SK-N-SH (cell line): ENCODE results near the gene CAMK4. TPM values are rescaled to one million over a fixed set of nuclear protein-coding genes. Genes with fewer than 3 reads are reported as not detected.
"Not testable (repeated sequence)": the region's sequence is repeated elsewhere in the genome, so short reads cannot be mapped to it uniquely, and the experiment has no call there.

ENCODE experiments used
- CTCF ChIA-PET: fragments of 300-600, 350-600 bp; formaldehyde crosslinking; extraction: SDS; loops from one replicate; lab custom pipeline; 2021; lab: Yijun Ruan, JAX
- POLR2A ChIA-PET: fragments of 350-600 bp; sonication (Branson Sonifier 250); formaldehyde crosslinking; extraction: SDS; loops from one replicate; lab custom pipeline; 2020; ENCODE audit warnings: antibody characterized with exemption, inconsistent platforms; lab: Yijun Ruan, JAX
- DNase-seq: peaks from one replicate; pipeline ENCODE4 v3.0.0; 2012
- H2AFZ ChIP-seq: fragments of 200-600 bp; sonication (generic); 2 replicates; pipeline ENCODE4 v1.8.1; 2016; ENCODE audit warnings: antibody characterized with exemption, mild to moderate bottlenecking, low read depth
- H3F3A ChIP-seq: fragments of 200-600 bp; sonication (generic); replicated peaks from 2 replicates; pipeline ENCODE3; 2016; ENCODE audit warnings: antibody characterized with exemption, mild to moderate bottlenecking; ENCODE audit not compliant: insufficient read depth
- H3K27ac ChIP-seq, 2 experiments: fragments of 200-500 bp in 1 of 2; fragments of 200-600 bp in 1 of 2; sonication (Bioruptor generic) in 1 of 2; sonication (generic), shearing (Covaris generic) in 1 of 2; 2 replicates each; pipeline versions ENCODE4 v1.5.1 to v1.6.1; 2014 to 2016; ENCODE audit warnings: low read depth in 2 of 2, inconsistent platforms in 1 of 2, low read length in 1 of 2, mild to moderate bottlenecking in 1 of 2, mixed read lengths in 1 of 2
- H3K27me3 ChIP-seq: fragments of 200-600 bp; sonication (generic), shearing (Covaris generic); 2 replicates; pipeline ENCODE4 v1.6.1; 2016; ENCODE audit warnings: mixed run types; ENCODE audit not compliant: insufficient read depth
- H3K36me3 ChIP-seq, 2 experiments: fragments of 200-500 bp in 1 of 2; fragments of 200-600 bp in 1 of 2; sonication (Bioruptor generic) in 1 of 2; sonication (generic) in 1 of 2; replicated peaks in 1 of 2; 2 replicates each; pipeline versions ENCODE3 to v1.5.1; 2014 to 2016; ENCODE audit warnings: low read length in 1 of 2, mild to moderate bottlenecking in 1 of 2; ENCODE audit not compliant: insufficient read depth in 2 of 2, control insufficient read depth in 1 of 2
- H3K4me1 ChIP-seq, 2 experiments: fragments of 200-500 bp in 1 of 2; fragments of 200-600 bp in 1 of 2; sonication (Bioruptor generic) in 1 of 2; sonication (generic), shearing (Covaris generic) in 1 of 2; 2 replicates each; pipeline versions ENCODE4 v1.5.1 to v1.6.1; 2014 to 2016; ENCODE audit warnings: low read depth in 1 of 2, low read length in 1 of 2, mixed run types in 1 of 2; ENCODE audit not compliant: insufficient read depth in 2 of 2, control insufficient read depth in 1 of 2
- H3K4me2 ChIP-seq: fragments of 200-600 bp; sonication (generic), shearing (Covaris generic); 2 replicates; pipeline ENCODE4 v1.6.1; 2017; ENCODE audit warnings: mixed run types
- H3K4me3 ChIP-seq, 2 experiments: fragments of 200-500 bp in 1 of 2; fragments of 200-600 bp in 1 of 2; sonication (Bioruptor generic) in 1 of 2; sonication (generic), shearing (Covaris generic) in 1 of 2; 2 replicates each; pipeline versions ENCODE4 v1.5.1 to v1.8.1; 2014 to 2016; ENCODE audit warnings: low read depth in 2 of 2, inconsistent platforms in 1 of 2, low read length in 1 of 2, mild to moderate bottlenecking in 1 of 2, mixed read lengths in 1 of 2, moderate library complexity in 1 of 2
- H3K79me2 ChIP-seq: fragments of 200-600 bp; sonication (generic); 2 replicates; pipeline ENCODE4 v1.8.1; 2017; ENCODE audit warnings: mild to moderate bottlenecking; ENCODE audit not compliant: insufficient read depth
- H3K9ac ChIP-seq: fragments of 200-600 bp; sonication (generic); 2 replicates; pipeline ENCODE4 v1.6.1; 2017; ENCODE audit warnings: mixed run types
- H3K9me2 ChIP-seq: fragments of 200-600 bp; sonication (generic); 2 replicates; pipeline ENCODE4 v1.6.1; 2017; ENCODE audit warnings: mixed run types
- H3K9me3 ChIP-seq: fragments of 200-600 bp; sonication (generic); 2 replicates; pipeline ENCODE4 v1.6.1; 2017; ENCODE audit warnings: mixed run types, mild to moderate bottlenecking, moderate library complexity
- H4K20me1 ChIP-seq: fragments of 200-600 bp; sonication (generic); 2 replicates; pipeline ENCODE4 v1.6.1; 2017; ENCODE audit warnings: mild to moderate bottlenecking, mixed run types; ENCODE audit not compliant: insufficient read depth
- GABPA ChIP-seq: IDR thresholded peaks from 2 replicates; pipeline ENCODE4 v1.4.0; 2012; ENCODE audit warnings: low read depth, mild to moderate bottlenecking
- NRF1 ChIP-seq: IDR thresholded peaks from 2 replicates; pipeline ENCODE4 v1.6.1; 2012; ENCODE audit warnings: low read depth, mild to moderate bottlenecking, low read length
- REST ChIP-seq: IDR thresholded peaks from 2 replicates; pipeline ENCODE4 v1.6.1; 2012; ENCODE audit warnings: mild to moderate bottlenecking, low read depth, low read length, moderate library complexity
- SIN3A ChIP-seq: IDR thresholded peaks from 2 replicates; pipeline ENCODE4 v1.6.1; 2012; ENCODE audit warnings: low read depth, mild to moderate bottlenecking, low read length, moderate library complexity, borderline replicate concordance
- SMC3 ChIP-seq: IDR thresholded peaks from 2 replicates; pipeline ENCODE4 v1.6.1; 2012; ENCODE audit warnings: low read depth, low read length, improper control_type of control experiment
- ZBTB33 ChIP-seq: IDR thresholded peaks from 2 replicates; pipeline ENCODE4 v1.4.0; 2012; ENCODE audit warnings: low read depth, borderline replicate concordance
- WGBS: methylation state at CpG from one replicate; pipeline ENCODE4 v1.1.6; 2017; ENCODE audit warnings: low lambda C conversion rate; 5-methylcytosine and 5-hydroxymethylcytosine counted together
- polyA plus RNA-seq, 3 experiments: library from polyadenylated mRNA; depleted of rRNA; stranded (reverse); fragments of >200 nt; gene quantifications; 2 replicates each; pipeline ENCODE4 v1.2.3, GENCODE V29; 2012

The CAMK4 gene
- polyA plus RNA-seq, 1 of the 3 experiments (the other 2 are of a cell fraction), result 4.1 TPM

DNA sequence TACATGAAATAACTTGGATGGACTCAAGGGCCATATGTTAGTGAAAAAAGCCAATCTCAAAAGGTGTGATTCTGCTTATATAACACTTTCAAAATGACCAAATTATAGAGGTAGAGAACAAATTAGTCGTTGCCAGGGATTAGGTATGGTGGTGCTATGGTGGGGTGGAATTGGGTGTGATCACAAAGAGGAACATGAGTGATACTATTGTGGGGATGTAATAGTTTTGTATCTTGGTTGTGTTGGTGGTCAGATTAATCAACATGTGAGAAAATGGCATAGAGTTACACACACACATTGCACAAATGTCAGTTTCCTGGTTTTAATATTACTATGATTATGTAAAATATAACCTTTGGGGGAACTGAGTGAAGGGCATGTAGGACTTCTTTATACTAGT, 31.9 kb downstream of the CAMK4 start:
- Histone ChIP-seq H4K20me1 (no peaks in the 10 kb centered on the region), H3K4me2 (no peak overlapping the region), H3K9me3 (no peaks in the 10 kb centered on the region), H3K4me1 (peaks cover 0 to 13% of the 10 kb centered on the region in 2 experiments; a peak in 2 of 4 replicates), H3F3A (no peaks in the 10 kb centered on the region), H3K27ac (no peak overlapping the region; a peak in 1 of 4 replicates), H3K4me3 (no peak overlapping the region), H3K79me2 (no peaks in the 10 kb centered on the region; the same call in 1 of the 2 replicates), H3K27me3 (no peaks in the 10 kb centered on the region), H3K36me3 (no peaks in the 10 kb centered on the region), H2AFZ (no peak overlapping the region), H3K9me2 (no peaks in the 10 kb centered on the region), H3K9ac (no peak overlapping the region)
- TF ChIP-seq REST (no peak), NRF1 (no peak), SMC3 (no peak), ZBTB33 (no peak), GABPA (no peak), SIN3A (no peak)
- 69% methylated on average over 1 of the region's 1 CpG for WGBS
- DNase-seq, result no peak
- ChIA-PET POLR2A (no interaction called here), CTCF (no interaction called here)

DNA sequence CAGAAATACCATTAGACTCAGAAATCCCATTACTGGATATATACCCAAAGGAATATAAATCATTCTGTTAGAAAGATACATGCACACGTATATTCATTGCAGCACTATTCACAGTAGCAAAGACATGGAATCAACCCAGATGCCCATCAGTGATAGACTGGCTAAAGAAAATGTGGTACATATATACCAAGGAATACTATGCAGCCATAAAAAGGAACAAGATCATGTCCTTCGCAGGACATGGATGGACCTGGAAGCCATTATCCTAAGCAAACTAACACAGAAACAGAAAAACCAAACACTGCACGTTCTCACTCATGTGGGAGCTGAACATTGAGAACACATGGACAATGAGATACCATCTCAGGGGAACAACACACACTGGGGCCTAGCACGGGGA, 33.4 kb downstream of the CAMK4 start:
- H4K20me1 ChIP-seq, H3K79me2 ChIP-seq, H3K36me3 ChIP-seq, H2AFZ ChIP-seq, H3K27me3 ChIP-seq, H3K9ac ChIP-seq, H3K9me3 ChIP-seq, H3K4me3 ChIP-seq, DNase-seq, H3K27ac ChIP-seq, H3K9me2 ChIP-seq, H3F3A ChIP-seq, POLR2A ChIA-PET, H3K4me2 ChIP-seq: not testable (repeated sequence)
- WGBS, result 80% methylated on average over 4 of the region's 4 CpGs
- H3K4me1 ChIP-seq, result peaks cover 0 to 13% of the 10 kb centered on the region in 2 experiments; a peak in 2 of 4 replicates
- CTCF ChIA-PET, result interaction anchor here (1.6 kb wide), 1 partner anchor 11 kb away, joined by 3 read pairs; no protein-coding TSS in a partner anchor
